ENCODE results near the gene PSRC1. TPM values are rescaled to one million over a fixed set of nuclear protein-coding genes. Genes with fewer than 3 reads are reported as not detected.

The PSRC1 gene
- total and polyA plus RNA-seq, 2 donors from 2014 or later, result 3.5 to 4.2 TPM

DNA sequence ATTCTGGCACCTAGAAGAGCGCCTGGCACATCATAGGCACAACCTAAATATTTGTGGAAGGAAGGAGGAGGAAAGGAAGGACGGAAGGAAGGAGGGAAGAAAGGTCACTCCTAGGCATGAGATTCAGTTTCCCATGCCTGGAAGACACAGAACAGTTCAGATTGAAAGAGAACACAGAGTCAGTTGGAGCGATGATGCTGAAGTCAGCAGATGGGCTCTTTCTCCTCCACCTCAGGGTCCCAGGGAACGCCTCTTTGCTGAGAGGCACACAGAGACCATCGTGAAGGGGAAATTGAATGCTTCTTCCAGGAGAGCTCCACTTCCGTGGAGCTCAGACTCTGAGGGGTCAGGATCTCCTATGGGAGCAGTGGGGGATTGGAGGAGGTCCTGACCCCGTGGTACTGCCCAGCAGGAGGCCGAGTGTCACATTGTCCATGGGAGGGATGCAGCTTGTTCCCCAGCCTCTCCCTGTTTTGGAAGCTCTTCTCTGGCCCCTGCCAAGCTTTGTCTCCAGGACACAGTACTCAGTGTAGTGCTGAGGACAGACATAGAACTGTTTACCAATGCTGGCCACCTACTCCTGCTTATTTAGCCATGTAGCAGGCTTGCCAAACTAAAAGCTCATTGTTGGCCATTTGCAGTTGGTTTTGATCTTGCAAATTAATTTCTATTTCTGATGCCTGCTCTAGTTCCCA, 21.4 kb upstream of the PSRC1 start:
- no peak overlapping the region for H3K9ac ChIP-seq (ENCODE audit: low read length in 3 of 3)
- intact Hi-C loops (cut with DNase I), result no loop called here
- H3K27ac ChIP-seq (ENCODE audit: low read depth in 2 of 2, low read length in 2 of 2), result no peak overlapping the region
- H3K4me1 ChIP-seq (ENCODE audit: control insufficient read depth in 2 of 3, insufficient read depth in 2 of 3, low read depth in 1 of 3, low read length in 3 of 3), result peaks cover 0 to 7% (median 0%) of the 10 kb centered on the region in 3 donors
- no peaks in the 10 kb centered on the region for H3K27me3 ChIP-seq (ENCODE audit: control insufficient read depth, insufficient read depth, low read length)
- H3K9me3 ChIP-seq (ENCODE audit: control insufficient read depth in 2 of 3, insufficient read depth in 1 of 3, low read length in 3 of 3), result peaks cover 0 to 2% (median 0%) of the 10 kb centered on the region in 3 donors
- H3K4me3 ChIP-seq (ENCODE audit: low read length in 3 of 3), result no peak overlapping the region
- no peaks in the 10 kb centered on the region for H3K36me3 ChIP-seq (ENCODE audit: control insufficient read depth in 2 of 3, insufficient read depth in 3 of 3, low read length in 3 of 3)
- no peak for DNase-seq
- FAIRE-seq, result no peak
- TF ChIP-seq, protein P1, sequence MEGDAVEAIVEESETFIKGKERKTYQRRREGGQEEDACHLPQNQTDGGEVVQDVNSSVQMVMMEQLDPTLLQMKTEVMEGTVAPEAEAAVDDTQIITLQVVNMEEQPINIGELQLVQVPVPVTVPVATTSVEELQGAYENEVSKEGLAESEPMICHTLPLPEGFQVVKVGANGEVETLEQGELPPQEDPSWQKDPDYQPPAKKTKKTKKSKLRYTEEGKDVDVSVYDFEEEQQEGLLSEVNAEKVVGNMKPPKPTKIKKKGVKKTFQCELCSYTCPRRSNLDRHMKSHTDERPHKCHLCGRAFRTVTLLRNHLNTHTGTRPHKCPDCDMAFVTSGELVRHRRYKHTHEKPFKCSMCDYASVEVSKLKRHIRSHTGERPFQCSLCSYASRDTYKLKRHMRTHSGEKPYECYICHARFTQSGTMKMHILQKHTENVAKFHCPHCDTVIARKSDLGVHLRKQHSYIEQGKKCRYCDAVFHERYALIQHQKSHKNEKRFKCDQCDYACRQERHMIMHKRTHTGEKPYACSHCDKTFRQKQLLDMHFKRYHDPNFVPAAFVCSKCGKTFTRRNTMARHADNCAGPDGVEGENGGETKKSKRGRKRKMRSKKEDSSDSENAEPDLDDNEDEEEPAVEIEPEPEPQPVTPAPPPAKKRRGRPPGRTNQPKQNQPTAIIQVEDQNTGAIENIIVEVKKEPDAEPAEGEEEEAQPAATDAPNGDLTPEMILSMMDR (IDR thresholded peaks at IDR 0.05; ENCODE audit: borderline replicate concordance, extremely low read depth, insufficient read depth), result no peak

DNA sequence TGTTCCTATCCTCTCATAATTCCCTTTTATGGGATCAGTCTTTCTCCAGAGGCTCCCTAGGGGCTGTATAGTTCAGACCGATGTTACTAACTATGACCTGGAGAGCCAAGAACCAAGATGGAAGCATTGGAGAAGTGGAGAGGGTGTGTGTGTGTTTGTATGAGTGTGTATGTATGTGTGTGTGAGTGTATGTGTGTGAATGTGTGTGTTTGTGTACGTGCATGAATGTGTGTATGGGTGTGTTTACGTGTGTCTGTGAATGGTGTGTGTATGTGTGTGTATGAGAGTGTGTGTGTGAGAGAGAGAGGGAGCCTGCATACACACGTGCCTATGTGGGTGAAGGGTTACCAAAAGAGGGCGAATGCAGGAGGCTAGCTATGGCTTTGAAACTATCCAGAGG, 18.9 kb upstream of the PSRC1 start:
- peaks cover 0 to 8% (median 0%) of the 10 kb centered on the region in 3 donors for H3K4me1 ChIP-seq (ENCODE audit: control insufficient read depth in 2 of 3, insufficient read depth in 2 of 3, low read depth in 1 of 3, low read length in 3 of 3)
- no peak overlapping the region for H3K9ac ChIP-seq (ENCODE audit: low read length in 3 of 3)
- H3K9me3 ChIP-seq (ENCODE audit: control insufficient read depth in 2 of 3, insufficient read depth in 1 of 3, low read length in 3 of 3), result peaks cover 0 to 2% (median 0%) of the 10 kb centered on the region in 3 donors
- no peak overlapping the region for H3K27ac ChIP-seq (ENCODE audit: low read depth in 2 of 2, low read length in 2 of 2)
- H3K36me3 ChIP-seq (ENCODE audit: control insufficient read depth in 2 of 3, insufficient read depth in 3 of 3, low read length in 3 of 3), result no peaks in the 10 kb centered on the region
- H3K27me3 ChIP-seq (ENCODE audit: control insufficient read depth, insufficient read depth, low read length), result no peaks in the 10 kb centered on the region
- FAIRE-seq (no peak), DNase-seq (no peak)
- H3K4me3 ChIP-seq (ENCODE audit: low read length in 3 of 3), result no peak overlapping the region
- TF ChIP-seq, protein P1 (IDR thresholded peaks at IDR 0.05; ENCODE audit: borderline replicate concordance, extremely low read depth, insufficient read depth), result no peak
- intact Hi-C loops (cut with DNase I), result no loop called here

DNA sequence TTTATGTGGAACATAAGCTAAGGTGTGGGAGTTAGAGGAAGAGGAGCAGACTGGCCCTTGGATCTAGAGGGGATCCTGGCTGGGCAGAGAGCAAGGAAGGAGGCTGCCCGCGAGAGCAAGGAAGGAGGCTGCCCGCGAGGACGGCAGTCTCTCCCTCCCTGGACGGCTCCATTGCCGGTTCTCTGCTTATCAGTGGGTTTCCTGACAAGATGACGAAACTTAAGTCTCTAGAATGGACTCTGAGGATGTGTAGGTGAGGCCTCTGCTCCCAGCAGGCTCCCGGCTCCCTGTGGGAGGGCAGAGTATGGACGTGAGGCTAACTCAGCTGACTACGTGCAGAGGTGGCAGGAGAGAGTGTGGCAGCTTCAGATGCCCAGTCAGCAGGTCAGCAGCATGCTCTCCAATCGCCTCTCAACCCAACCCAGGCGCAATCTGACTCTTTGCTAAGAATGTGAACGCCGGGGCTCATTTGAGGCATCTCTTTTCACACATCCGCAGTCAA, 17.8 kb upstream of the PSRC1 start:
- Histone ChIP-seq H3K4me1 (ENCODE audit: control insufficient read depth in 2 of 3, insufficient read depth in 2 of 3, low read depth in 1 of 3, low read length in 3 of 3) (peaks cover 0 to 8% (median 0%) of the 10 kb centered on the region in 3 donors), H3K27ac (ENCODE audit: low read depth in 2 of 2, low read length in 2 of 2) (no peak overlapping the region), H3K9ac (ENCODE audit: low read length in 3 of 3) (no peak overlapping the region), H3K36me3 (ENCODE audit: control insufficient read depth in 2 of 3, insufficient read depth in 3 of 3, low read length in 3 of 3) (no peaks in the 10 kb centered on the region), H3K27me3 (ENCODE audit: control insufficient read depth, insufficient read depth, low read length) (no peaks in the 10 kb centered on the region), H3K9me3 (ENCODE audit: control insufficient read depth in 2 of 3, insufficient read depth in 1 of 3, low read length in 3 of 3) (peaks cover 0 to 2% (median 0%) of the 10 kb centered on the region in 3 donors), H3K4me3 (ENCODE audit: low read length in 3 of 3) (no peak overlapping the region)
- TF ChIP-seq, protein P1 (IDR thresholded peaks at IDR 0.05; ENCODE audit: borderline replicate concordance, extremely low read depth, insufficient read depth), result no peak
- FAIRE-seq, result no peak
- peak in 3 of 5 donors; percentile 48 to 71 (median 52) for DNase-seq
- intact Hi-C loops (cut with DNase I), result no loop called here
